ENCODE data around the gene HTR2C. TPM values are rescaled to one million over a fixed set of nuclear protein-coding genes. Genes with fewer than 3 reads are reported as not detected.

Gene HTR2C
- total RNA-seq, 1 donor from 2014 or later: 1.4 TPM

GRCh38 chrX:114582264-114582632 is 1.6 kb upstream of the HTR2C start:
- H3K4me3 Mint-ChIP-seq: peak overlapping the region; percentile 88
- H3K4me1 Mint-ChIP-seq: peaks cover 30% of the 10 kb centered on the region
- peaks cover 17% of the 10 kb centered on the region for H3K4me1 ChIP-seq
- H3K4me3 ChIP-seq: peak overlapping the region; percentile 37
- peak; percentile 62 for TF ChIP-seq EZH2 (IDR thresholded peaks at IDR 0.05)
- TF ChIP-seq EZH2phosphoT487 (IDR thresholded peaks at IDR 0.05): peak; percentile 6
- TF ChIP-seq CTCF (IDR thresholded peaks at IDR 0.05): no peak
- H4K20me1 ChIP-seq (ENCODE audit: low read depth): peaks cover 20% of the 10 kb centered on the region
- no peaks in the 10 kb centered on the region for H3K9me3 ChIP-seq (ENCODE audit: low read depth)
- H3K79me2 ChIP-seq (ENCODE audit: low read depth): no peaks in the 10 kb centered on the region
- no peaks in the 10 kb centered on the region for H3K36me3 Mint-ChIP-seq
- peak; percentile 7 for DNase-seq (ENCODE audit: low spot score)
- H3K36me3 ChIP-seq: no peaks in the 10 kb centered on the region
- no peaks in the 10 kb centered on the region for H3K9me3 Mint-ChIP-seq
- peak overlapping the region; percentile 72 for H3K4me2 ChIP-seq
- H3K27me3 Mint-ChIP-seq (ENCODE audit: insufficient read depth, low read depth): peaks cover 55% of the 10 kb centered on the region
- no peak overlapping the region for H2AFZ ChIP-seq (replicated peaks)
- no peak overlapping the region for H3K9ac ChIP-seq
- peaks cover 18% of the 10 kb centered on the region for H3F3A ChIP-seq (ENCODE audit: low read depth)
- H3K27ac Mint-ChIP-seq: no peak overlapping the region
- H3K27me3 ChIP-seq: peaks cover 88% of the 10 kb centered on the region
- no peak overlapping the region for H3K27ac ChIP-seq

- H2AFZ ChIP-seq (replicated peaks): peak overlapping the region; percentile 4
- peak; percentile 54 for TF ChIP-seq EZH2 (IDR thresholded peaks at IDR 0.05)
- TF ChIP-seq EZH2phosphoT487 (IDR thresholded peaks at IDR 0.05): peak; percentile 16
- no peak for TF ChIP-seq CTCF (IDR thresholded peaks at IDR 0.05)
- H3K79me2 ChIP-seq (ENCODE audit: low read depth): no peaks in the 10 kb centered on the region
- Mint-ChIP-seq H3K9me3 (no peaks in the 10 kb centered on the region), H3K4me3 (peak overlapping the region; percentile 88), H3K27me3 (ENCODE audit: insufficient read depth, low read depth) (peaks cover 55% of the 10 kb centered on the region), H3K4me1 (peaks cover 30% of the 10 kb centered on the region), H3K27ac (no peak overlapping the region), H3K36me3 (no peaks in the 10 kb centered on the region)
- peaks cover 18% of the 10 kb centered on the region for H3F3A ChIP-seq (ENCODE audit: low read depth)
- peak; percentile 58 for DNase-seq (ENCODE audit: low spot score)
- H3K4me2 ChIP-seq: peak overlapping the region; percentile 72
- peaks cover 20% of the 10 kb centered on the region for H4K20me1 ChIP-seq (ENCODE audit: low read depth)
- H3K9me3 ChIP-seq (ENCODE audit: low read depth): no peaks in the 10 kb centered on the region
- H3K27me3 ChIP-seq: peaks cover 94% of the 10 kb centered on the region
- no peaks in the 10 kb centered on the region for H3K36me3 ChIP-seq
- H3K27ac ChIP-seq: no peak overlapping the region
- H3K9ac ChIP-seq: no peak overlapping the region
- H3K4me1 ChIP-seq: peaks cover 17% of the 10 kb centered on the region
- H3K4me3 ChIP-seq: peak overlapping the region; percentile 37
Measured at GRCh38 chrX:114582698-114583395, 1.0 kb upstream of the HTR2C start.

GRCh38 chrX:114584375-114584943 is 573 bp downstream of the HTR2C start:
- H3K4me2 ChIP-seq: peak overlapping the region; percentile 95
- Mint-ChIP-seq H3K4me3 (peak overlapping the region; percentile 88), H3K27me3 (ENCODE audit: insufficient read depth, low read depth) (peaks cover 52% of the 10 kb centered on the region), H3K9me3 (no peaks in the 10 kb centered on the region), H3K27ac (no peak overlapping the region), H3K36me3 (no peaks in the 10 kb centered on the region), H3K4me1 (peaks cover 30% of the 10 kb centered on the region)
- peaks cover 18% of the 10 kb centered on the region for H3F3A ChIP-seq (ENCODE audit: low read depth)
- H4K20me1 ChIP-seq (ENCODE audit: low read depth): peaks cover 20% of the 10 kb centered on the region
- DNase-seq (ENCODE audit: low spot score): peak; percentile 79
- H3K27me3 ChIP-seq: peaks cover 98% of the 10 kb centered on the region
- no peaks in the 10 kb centered on the region for H3K79me2 ChIP-seq (ENCODE audit: low read depth)
- H3K4me1 ChIP-seq: peaks cover 17% of the 10 kb centered on the region
- TF ChIP-seq EZH2 (IDR thresholded peaks at IDR 0.05) (peak; percentile 75), CTCF (IDR thresholded peaks at IDR 0.05) (peak; percentile 26), EZH2phosphoT487 (IDR thresholded peaks at IDR 0.05) (no peak)
- peak overlapping the region; percentile 65 for H3K4me3 ChIP-seq
- peak overlapping the region; percentile 74 for H2AFZ ChIP-seq (replicated peaks)
- no peaks in the 10 kb centered on the region for H3K36me3 ChIP-seq
- no peak overlapping the region for H3K27ac ChIP-seq
- H3K9ac ChIP-seq: no peak overlapping the region
- no peaks in the 10 kb centered on the region for H3K9me3 ChIP-seq (ENCODE audit: low read depth)
